ENCODE results near the gene SAPCD2.
A peak's percentile ranks its signal among the peaks of the same experiment; 100 is the strongest.

Gene SAPCD2

DNA sequence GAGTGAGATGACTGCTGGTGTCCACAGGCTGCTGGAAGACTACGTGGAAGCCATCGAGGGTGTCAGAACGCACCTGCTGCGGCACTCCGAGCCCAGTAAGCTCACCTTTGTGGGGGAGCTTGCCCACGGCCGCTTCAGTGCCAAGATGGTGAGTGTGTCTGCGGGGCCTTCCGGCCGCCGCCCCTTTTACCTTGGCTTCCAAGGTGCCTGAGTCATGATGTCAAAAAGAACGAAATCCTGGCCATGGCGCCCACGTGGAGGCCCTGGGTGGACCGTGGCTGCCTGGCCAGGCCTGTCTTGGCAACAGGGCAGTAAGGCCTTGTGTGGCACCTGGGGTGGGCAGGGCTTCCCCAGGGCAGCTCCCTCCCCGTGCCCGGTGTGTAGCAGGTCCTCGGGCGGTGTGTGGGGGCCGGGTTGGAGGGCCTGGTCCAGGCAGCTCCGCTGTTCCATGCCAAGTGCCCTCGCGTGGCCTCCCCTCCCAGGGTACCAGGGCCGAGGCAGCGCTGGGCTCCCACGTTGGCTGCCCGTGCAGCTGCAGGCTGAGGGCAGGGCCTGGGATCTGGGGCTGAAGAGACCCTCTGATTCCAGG lies 36.4 kb upstream of the SAPCD2 start:
- no peak for DNase-seq

DNA sequence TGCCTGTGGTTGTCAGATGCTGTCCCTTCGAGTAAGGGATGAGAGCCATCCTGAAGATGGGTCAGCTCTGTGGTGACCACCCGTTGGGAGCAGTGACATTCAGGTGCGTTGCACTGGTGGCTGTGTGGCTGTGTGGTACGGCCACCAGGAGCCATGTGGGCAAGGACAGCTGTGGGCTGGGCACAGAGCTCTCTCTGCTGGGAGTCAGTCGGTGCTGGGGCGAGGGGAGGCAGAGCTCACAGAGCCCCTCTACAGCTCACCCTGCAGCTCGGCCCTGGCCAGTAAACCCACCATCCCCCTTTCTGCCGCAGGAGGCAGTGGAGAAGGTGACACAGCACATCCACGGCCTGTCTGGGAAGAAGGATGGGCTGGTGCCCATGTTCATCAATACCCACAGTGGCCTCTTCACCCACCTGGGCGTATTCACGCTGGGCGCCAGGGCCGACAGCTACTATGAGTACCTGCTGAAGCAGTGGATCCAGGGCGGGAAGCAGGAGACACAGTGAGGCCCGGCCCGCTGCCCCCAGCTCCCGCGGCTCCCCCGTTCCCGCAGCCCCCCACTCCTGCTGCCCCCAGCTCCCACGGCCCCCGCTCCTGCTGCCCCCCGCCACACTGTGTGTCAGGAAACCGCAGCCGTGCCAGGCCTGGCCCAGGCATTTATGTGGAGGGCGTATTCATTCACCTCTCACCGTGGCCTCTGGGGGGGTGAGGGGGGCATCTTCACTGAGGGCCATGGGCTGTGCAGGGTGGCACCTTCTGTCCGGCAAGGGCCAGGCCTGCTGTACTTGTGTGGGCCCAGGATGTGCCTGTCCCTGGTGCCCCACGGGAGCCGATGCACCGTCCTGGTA lies 35.7 kb upstream of the SAPCD2 start:
- no peak for DNase-seq

DNA sequence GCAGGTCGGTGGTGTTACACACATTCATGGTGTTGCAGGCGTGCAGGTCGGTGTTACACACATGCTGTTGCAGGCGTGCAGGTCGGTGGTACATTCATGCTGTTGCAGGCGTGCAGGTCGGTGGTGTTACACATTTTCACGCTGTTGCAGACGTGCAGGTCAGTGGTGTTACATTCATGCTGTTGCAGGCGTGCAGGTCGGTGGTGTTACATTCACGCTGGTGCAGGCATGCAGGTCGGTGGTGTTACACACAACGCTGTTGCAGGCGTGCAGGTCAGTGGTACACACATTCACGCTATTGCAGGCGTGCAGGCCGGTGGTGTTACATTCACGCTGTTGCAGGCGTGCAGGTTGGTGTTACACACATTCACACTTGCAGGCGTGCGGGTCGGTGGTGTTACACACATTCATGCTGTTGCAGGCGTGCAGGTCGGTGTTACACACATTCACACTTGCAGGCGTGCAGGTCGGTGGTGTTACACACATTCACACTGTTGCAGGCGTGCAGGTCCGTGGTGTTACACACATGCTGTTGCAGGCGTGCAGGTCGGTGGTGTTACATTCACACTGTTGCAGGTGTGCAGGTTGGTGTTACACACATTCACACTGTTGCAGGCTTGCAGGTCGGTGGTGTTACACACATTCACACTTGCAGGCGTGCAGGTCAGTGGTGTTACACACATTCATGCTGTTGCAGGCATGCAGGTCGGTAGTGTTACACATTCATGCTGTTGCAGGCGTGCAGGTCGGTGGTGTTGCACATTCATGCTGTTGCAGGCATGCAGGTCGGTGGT lies 33.0 kb upstream of the SAPCD2 start:
- no peak for DNase-seq

DNA sequence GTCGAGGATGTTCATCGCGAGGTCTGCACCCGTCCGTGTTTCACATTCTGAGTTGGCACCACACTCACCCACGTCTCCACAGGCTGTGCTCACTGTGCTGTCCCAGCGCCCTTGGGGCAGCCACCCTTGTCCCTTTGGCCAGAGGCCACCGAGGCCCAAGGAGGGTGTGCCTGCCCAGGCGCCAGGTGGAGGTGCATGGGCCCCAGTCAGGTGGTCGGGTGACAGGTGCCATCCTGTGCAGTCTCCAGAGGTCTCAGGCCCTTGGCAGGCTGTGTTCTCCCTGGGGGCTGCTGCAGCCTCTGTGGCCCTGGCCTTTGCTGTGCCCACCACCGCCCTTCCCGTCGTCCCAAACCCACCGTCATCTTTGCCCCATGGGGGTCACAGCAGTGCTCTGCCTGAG lies 28.9 kb upstream of the SAPCD2 start:
- DNase-seq, result no peak

DNA sequence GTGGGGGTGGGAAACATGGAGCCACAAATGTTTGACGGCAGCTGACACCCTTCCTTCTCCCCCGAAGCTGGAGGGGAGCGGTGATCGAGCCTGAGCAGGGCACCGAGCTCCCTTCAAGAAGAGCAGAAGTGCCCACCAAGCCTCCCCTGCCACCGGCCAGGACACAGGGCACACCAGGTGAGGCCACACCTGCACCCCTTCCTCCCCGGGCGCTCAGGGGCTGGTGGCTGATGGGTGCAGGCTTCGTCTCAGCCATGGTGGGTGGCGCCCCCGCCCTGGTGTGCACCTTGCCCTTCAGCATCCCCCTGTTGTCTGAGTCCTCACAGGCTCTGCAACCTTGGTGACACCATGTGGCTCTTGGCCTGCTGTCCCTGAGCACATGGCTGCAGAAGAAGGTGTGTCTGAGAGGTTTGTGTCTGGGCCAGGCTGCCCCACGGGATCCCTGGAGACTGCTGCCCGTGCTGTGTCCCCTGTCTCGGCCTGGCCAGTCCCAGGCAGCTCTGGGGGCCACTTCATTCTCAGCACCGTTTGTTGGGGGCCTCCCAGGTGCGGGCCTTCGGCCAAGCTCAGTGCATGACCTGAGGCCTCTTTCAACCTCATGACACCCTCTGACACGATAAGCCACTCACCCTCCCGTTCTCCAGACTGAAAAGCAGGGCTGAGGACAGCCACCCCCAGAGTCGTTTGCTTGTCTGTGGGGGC lies 27.6 kb upstream of the SAPCD2 start:
- no peak for DNase-seq

DNA sequence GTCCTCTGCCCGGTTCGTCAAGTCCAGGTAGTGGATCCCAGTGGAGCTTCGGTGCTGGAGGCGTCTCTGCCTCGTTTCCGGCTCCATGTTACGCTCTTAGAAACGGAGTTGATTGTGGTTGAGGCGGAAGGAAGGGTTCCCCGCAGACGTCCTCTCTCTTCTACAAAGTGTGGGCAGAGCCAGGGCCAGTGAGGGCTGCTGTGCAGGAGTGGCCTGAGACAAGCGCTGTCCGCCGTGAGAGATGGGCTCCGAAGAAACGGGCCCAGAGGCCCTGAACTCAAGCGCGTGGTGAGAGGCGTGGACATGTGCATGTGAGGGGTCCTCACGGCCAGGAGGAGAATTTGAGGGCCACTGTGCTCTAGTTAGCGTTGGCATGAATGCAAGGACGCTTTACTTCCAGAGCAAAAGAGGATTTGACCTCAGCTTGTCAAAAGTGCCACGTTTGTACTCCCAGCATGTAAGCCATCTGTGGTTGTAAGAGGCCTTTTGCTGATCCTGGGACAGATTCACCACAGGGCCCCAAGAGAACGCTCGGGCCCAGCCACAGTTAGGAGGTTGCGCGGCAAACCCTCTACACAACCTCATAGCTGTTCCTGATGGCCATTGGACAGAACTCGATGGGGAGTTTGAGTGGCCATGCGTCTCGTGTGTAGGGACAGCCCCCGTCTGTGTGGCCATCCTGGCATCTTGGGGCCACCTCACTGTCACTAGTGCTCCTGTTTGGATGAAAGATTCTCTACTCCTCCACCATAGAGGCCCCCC lies 26.6 kb upstream of the SAPCD2 start:
- DNase-seq, result no peak

DNA sequence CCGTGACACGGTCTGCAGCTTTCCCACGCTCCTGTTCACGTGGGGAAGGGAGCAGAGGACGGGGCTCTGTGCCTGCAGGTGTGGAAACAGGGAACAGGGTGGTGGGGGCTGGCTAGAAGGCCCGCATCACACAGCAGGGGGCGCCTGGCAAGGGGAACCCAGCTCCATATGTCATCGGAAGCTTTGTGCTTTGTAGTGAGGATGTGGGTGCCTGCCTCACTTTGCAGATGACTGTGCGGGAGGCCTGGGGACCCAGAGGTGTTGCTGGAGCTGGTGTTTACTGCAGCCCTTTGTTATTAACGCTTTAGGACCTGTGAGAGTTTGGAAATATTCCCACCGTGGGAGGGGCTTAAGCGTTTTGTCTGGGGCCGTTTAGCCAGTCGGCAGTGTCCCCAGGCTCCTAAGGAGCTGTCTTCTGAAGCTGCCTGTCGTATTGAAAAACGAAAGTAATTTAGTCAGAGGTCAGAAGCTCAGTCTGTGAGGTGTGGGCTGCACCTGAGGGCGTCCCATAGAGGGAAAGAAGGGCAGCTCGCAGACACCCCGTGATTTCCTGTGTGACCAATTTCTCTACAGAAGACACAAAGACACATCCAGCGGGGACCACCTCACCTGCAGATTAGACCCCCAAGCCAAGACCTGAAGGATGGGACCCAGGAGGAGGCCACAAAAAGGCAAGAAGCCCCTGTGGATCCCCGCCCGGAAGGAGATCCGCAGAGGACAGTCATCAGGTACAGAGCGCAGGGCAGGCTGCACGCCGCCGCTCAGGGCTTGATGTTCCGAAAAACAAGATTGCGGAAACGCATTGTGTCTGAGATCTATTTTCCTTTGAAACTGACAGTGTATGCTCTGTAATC lies 25.5 kb upstream of the SAPCD2 start:
- peak; percentile 66 for DNase-seq

DNA sequence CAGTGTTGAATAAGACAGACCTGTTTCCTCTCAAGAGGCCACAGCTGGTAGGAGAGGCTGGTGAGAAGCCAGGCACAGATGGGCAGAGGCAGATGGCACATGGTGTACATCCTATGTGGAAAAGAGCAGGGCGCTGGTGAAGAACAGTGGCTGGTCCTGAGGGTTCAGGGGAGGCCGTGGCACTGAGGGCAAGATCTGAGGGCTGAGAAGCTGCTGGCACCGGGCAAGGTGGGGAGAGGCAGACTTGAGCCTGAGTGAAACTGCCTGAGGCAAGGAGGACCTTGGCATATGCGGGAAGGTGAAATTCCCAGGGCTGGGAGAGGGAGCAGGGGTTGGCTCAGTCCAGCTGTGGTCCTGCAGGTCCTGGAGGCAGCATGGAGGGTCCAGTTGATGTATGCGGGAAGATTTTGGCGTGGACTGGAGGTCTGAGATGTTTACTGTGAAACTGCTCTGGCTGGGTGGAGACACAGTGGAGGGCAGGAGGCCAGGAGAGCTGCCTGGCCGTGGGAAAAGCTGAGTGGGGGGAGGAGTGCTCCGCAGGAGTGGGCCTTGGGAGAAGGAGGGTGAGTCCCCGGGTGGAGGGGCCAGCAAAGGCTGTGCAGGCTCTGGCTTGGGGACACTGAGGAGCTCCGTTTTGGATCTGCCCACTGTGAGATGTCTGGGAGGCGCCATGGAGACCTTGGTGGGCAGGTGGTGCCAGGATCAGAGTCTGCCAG lies 19.0 kb upstream of the SAPCD2 start:
- peak; percentile 81 for DNase-seq

DNA sequence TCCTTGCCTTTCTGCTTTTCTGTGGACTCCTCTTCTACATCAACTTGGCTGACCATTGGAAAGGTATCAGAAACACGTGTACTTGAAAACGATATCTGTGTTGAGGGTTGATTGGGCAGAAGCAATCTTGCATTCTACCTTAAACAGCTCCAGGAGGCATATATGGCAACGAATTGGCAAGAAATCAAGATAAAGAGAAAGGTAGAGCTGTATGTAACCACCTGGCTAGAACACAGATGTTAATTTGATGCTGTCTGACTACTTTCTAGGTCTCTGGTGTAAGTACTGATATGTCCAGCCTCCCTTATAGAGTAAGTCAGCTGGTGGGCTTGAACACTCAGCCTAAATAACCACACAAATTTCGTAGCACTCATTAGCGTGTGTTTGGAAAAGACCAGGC lies 17.8 kb upstream of the SAPCD2 start:
- peak; percentile 51 for DNase-seq

DNA sequence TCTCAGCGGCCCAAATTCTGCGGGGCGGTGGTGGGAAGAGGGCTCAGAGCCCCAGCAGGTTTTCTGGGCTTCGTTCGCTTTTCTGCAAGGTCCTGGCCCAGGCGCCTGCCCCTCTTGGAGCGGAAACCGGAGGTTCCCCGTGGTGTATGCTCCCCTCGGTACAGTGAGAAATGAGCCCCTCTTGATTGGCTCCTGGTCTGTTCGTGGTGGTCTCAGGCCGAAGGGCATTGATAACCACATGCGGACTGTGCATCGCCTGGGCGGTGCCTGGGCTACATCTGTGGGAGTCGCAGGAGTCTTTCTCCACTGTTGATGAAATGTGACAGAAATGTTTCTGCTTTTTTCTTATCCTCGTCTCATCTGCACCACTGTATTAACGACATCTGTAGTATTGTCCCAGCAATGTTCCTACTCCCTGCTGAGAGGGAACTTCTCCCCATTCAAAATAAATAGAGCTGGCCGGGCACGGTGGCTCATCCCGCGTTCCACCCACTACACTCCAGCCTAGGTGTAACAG lies 17.1 kb upstream of the SAPCD2 start:
- DNase-seq, result no peak

DNA sequence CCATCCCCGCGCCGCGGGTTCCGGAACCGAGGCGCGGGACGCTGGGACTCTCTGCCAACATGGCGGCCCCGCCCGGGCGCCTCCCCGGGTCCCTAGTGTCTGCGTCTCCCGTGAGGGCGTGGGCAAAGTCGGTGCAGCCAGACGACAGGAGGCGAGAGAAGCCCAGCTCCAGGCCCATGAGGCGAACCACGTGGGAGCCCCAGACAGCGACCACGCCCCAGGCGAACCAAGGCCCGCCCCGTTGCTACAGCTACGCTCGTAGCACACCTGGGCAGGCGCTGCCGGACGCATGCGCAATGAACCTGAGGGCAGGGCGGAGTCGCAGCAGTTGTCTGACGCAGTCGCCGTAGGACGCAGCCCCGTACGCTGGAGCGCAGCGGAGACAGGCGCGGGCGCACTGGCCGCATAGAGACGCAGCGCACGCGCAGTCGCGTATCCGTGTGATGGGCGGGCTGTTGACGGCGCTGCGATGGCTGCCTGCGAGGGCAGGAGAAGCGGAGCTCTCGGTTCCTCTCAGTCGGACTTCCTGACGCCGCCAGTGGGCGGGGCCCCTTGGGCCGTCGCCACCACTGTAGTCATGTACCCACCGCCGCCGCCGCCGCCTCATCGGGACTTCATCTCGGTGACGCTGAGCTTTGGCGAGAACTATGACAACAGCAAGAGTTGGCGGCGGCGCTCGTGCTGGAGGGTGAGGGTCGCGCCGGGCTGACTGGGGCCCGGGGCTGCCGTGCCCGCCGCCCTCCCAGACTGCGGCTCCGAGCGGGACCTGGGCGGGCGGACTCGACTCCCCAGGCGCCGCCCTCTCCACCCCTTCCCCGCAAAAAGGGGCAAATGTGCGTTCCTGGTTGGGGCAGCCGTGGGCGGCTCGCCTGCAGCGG lies 16.4 kb upstream of the SAPCD2 start, which contains the start of gene MAN1B1:
Gene MAN1B1, plus strand, starts transcription at position 455 of the 878 bp plus-strand sequence. Its CDS starts 15 bp downstream, at position 470.
- DNase-seq, result peak; percentile 100

DNA sequence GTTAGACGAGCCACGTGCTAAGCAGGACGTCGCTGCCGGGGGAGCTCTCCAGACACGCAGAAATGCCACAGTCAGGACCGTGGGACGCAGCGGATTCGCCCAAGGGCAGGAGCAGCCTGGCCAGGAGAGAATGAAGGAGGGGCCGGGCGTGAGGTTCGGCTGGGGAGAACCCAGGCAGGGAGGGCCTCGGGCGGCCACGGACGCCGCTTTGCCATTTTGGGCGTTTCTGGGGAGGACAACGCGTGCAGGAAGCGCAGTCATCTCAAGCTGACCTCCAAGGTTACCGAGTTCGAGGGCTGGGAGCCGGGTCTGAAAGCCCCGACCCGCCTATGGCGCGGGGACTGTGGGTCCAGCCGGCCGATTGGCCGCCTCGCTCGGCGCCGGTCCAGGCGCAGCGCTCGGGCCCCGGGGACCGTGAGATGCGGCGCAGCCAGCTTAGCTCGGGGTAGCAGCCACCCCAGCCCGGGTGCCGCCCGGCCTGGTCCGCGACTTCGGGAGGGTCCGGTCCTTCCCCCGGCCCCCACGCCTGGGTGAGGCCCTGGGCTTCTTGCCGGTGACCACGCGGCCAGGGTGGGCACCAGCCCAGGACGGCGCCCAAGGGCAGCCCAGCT lies 15.7 kb upstream of the SAPCD2 start:
- no peak for DNase-seq

DNA sequence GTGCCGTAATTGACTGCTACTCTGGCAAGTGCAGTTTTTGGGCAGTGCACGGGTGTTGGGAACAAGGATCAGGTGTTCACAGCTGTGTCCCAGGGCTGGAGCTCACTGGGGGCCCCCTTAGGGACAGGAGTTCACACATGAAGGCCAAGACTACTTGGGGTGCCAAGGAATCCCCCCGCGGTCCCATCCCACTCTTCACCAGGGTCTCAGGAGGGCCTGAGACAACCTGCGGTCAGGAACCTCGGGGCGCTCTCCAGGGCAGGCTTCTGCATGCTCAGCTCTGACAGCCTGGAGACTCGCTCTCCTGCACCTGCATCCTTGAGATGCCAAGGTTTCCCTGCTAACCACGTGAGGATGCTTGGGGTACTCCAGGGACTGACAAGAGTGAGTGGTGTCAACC lies 14.2 kb upstream of the SAPCD2 start:
- no peak for DNase-seq

DNA sequence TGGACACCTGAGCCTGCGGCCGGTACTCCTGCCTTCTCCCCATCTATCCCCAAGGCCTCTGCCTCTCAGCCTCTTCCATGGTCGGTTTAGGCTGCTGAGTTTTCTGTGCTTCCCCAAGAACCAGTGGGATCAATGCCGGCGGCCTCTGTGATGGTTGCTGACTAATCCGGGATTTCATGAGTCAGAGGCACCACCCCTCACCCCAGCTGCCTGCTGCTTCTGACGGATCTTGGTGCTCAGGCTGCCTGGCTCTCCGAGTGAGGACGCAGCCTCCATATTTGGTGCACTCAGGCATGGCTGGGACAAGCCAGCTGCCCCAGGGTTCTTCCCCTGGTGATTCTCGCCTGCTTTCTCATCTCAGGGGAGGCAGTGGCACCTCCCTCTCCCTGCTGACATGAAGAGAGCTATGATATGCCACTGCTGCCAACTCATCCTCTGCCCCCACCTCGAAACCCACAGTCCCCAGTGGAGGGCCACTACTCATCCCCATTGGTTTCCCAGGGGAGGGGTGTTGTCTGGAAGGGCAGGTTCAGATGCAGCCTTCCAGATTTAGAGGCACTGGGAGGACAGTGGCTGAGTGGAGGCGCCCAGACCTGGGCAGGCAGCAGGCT lies 13.1 kb upstream of the SAPCD2 start:
- peak; percentile 16 for DNase-seq

DNA sequence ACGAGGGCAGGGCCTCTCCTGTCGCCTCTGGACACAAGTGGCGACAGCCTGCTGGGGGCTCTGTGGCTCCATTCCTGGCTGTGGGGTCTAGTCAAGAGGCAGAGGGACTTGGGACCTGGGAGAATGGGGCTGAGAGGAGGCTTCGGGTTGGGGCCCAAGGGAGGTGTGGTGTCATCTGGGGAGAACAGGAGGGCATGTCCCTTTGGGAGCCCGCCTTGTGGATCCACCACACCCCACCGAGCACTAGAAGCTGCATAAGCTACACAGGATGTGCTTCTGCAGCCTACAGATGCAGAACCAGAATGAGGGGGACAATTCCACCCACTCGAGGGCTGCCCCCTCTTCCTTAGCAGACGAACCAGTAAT lies 12.6 kb upstream of the SAPCD2 start:
- DNase-seq, result no peak

DNA sequence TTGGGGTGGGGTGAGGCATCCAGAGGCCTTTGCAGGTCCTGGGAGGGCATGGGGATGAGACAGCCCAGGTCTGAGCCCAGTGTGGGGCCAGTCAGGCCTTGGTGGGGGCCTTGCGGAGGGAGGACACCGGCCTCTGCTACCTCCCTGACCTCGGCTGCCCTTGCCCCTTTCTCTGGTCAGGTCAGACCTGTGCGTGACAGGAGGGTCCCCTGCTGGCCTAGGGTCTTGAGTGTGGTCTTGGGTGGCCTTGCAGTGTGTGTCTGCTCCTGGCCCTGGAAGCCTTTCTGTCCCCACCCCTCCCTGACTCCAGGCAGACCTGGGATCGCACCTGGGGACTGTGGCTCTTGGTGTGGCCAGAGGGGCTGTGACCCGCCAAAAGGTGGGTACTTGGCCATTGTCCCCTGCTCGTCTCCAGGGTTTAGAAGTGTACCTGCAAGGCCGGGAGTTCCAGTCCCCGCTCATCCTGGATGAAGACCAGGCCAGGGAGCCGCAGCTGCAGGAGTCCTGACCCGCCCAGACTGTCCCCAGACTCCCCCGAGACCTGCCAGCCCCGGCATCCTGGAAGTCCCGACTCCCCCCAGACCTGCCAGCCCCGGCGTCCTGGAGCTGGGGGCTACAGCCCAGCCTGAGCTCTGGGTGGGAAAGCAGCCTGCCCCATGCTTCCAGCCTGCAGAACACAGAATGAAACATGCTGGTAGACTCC lies 12.0 kb upstream of the SAPCD2 start:
- DNase-seq, result no peak

DNA sequence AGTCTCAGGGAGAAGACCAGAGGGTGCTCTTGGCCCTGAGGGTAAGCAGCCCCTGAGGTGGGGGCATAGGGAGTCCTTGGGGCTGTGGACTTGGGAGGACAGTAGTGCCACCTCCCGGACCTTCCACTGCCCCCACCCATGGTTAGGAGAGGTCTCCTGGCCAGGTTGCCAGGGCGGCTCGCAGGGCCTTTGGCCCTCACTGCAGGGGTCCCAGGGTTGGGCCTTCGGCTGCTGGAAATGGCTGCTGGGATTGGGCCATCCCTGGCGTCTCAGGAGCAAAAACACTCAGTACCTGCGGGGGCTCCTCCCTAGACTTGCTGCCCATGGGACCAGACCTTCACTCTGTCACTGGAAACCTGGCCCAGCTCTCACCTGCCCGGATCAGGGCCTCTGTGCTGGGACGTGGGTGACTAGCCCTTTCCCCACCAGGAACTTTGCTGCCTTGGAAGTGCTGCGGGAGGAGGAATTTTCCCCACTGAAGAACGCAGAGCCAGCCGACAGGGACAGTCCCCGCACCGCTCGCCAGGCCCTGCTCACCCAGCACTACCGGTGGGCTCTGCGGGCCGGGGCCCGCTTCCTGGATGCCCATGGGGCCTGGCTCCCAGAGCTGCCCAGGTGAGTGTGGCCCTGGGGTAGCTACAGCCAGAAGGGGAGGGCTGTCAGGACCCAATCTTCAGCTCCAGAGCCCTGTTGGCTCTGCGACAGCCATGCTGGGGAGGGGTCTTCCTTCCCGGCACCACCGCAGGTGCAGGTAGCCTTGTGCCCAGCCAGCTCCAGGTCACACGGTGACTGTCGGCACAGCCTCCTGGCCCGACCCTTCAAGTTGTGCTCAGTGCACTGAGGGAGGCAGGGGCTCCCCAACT lies 10.1 kb upstream of the SAPCD2 start:
- DNase-seq, result no peak
